HG03039 (cell line): ENCODE measurements around the gene CNTFR.

Experiments
- ATAC-seq: cut with Tn5 transposase; IDR thresholded peaks from one replicate; pipeline ENCODE4 v1.9.1; 2021; ENCODE audit warnings: mild to moderate bottlenecking, moderate library complexity; ENCODE audit not compliant: unreplicated experiment

The CNTFR gene

DNA sequence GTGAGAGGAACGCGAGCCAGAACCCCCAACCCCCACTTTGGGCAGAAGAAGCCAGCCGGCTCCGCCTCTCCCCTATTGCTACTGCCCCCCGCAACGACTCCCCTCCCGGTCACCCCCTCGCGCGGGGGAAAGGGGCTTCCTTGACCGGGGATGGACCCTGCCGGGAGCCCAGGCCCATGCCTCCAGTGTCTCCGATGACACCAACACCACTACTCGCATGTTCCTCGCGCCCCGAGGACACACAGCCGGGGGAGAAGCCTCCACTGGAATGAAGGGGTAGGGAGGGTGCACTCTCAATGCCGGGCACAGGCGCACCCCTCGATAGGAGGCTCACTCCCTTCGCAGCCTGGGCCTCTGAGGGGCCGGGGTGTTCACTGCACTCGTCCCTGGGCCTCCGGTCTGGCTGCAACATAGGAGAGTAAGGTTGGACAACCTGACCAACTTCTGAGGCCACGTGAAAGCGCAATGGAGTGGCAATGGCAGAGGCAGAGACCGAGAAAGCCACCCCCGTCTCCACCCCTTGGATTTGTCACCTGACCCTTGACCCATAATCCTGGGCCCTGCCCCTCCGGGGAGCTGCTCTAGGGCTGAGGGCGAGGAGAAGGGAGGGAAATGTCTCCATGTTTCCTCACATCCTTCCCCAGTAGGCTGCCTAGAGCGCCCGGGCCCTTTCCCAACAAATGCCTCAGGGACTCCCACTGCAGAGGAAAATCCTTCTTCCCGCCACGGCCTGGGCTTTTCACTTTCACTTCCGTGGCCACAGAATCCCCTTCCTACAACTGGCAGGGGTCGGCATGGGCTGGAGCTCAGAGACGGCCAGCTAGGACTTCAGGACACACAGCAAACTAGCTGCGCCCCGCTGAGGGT is 1.1 kb upstream of the CNTFR start:
- no peak for ATAC-seq

DNA sequence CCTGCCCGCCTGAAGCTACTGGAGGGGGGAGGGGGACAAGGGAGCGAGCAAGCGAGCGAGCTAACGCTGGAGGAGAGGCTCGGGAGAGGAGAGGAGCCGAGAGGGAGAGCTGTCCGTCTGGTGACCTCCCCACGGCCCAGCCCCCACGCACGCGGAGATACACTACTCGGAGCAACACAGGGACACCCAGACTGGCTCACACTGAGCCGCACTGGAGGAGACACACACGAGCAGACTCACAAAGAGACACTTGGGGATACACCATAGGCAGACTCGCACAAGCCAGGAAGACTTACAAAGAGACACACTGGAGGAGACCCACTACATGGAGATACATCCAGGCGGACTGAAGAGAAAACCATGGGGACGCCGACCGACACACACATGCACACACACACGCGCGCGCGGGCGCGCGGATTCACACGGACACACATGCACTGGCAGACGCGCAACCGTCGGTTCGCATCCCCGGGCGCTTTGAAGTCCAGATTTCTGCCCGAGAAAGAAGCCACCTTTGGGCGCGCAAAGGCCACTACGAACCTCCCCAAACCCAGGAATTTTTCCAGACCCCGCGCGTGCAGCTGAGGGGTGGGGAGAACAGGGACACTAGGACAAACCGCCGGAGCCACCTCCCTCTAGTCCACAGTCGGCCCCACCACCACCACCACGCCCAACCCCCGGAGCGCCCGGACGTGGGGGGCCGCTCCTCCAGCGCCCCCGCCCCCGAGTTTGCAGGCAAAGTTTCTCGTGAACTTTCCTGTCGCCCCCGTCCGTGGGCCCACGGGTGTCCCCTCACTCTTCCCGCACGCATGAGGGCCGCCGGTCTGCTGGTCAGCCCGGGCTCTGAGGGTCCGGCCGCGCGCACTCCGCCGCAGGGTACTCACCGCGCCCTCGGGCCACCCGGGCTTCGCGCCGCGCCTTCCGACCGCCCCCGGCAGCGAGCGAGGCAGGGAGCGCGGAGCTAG is 571 bp downstream of the CNTFR start:
- no peak for ATAC-seq

DNA sequence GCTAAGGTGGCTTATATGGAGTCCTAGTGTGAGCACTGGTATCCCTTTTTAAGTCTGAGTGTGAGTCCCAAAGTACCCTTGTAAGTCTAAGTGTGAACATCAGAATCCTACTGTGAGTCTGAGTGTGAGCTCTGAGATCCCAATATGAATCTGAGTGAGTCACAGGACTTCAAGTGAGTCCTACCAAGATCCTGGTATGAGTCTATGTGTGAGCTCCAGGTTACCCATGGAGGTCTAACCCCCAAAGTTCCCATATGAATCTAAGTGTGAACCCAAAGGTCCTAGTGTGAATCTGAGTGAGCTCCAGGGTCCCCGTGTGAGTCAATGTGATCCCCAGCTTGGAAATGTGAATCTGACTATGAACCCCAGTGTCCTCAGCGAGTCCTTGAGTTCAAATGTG is 2.3 kb downstream of the CNTFR start:
- ATAC-seq, result no peak

DNA sequence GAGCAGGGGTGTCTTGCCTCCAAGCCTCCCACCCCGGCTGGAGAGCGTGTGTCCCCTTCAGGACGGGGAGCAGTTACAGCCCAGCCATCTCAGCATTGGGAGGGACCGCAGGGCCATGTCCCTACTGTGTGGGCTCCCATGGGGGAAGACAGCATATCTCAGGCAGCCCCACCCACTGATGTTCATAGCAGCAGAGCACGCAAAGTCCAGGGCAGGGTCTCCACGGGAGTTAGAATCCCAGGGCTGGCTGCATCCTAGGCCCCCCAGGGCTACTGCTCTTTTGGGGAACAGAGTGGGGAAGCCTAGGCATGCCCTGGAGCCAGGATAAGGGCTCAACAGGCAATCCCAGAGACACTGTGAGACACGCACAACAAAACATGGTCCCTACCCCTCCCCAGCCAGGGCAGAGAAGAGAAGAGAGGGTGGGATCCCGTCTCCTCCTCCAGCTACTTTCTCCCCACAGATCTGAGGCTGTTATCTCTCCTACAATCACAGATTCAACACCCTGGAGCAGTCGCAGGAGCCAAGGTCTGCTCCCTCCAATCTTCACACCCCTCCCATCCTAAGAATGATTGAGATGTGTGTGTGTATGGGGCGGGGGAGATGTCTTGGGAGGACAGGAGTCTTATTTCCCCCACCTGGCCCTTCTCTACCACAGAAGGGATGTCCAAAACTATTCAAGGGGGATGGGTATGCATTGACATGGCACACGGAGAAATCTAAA is 3.4 kb downstream of the CNTFR start:
- ATAC-seq, result no peak

DNA sequence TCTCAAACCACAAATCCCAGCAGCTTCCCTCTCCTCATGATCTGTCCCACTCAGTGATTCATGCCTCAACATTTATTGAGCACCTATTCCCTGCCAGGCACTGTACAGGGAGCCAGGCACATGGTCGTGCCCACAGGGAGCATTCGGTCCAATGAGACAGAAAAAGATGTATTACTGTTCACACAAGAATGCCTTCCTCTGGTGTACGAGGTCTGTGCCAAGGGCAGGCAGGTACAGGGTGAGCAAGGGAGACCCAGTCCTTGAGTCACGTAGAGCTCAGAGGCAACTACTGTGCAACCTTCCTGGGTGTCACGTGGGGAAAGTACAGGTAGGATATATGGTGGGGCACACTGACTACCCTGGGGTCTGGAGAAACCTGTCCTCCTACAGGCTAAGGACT is 4.6 kb downstream of the CNTFR start:
- no peak for ATAC-seq

DNA sequence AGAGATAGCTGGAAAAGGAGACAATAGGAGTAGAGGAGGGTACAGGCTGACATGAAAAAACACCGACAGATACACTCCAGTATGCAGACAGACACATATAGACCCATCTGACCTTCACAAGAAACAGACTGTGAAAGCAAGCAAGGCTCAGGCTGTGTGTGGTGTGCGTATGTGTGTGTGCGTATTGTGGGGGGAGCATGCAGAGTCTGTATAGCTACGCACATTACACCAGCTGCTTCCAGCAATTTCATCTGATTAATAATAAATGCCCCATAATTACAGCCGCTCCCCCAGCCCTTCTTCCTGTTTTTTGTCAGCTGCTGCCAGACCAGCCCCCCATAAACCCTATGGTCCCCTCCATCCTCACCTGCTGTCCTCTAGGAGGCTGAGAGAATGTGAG is 6.7 kb downstream of the CNTFR start:
- no peak for ATAC-seq

DNA sequence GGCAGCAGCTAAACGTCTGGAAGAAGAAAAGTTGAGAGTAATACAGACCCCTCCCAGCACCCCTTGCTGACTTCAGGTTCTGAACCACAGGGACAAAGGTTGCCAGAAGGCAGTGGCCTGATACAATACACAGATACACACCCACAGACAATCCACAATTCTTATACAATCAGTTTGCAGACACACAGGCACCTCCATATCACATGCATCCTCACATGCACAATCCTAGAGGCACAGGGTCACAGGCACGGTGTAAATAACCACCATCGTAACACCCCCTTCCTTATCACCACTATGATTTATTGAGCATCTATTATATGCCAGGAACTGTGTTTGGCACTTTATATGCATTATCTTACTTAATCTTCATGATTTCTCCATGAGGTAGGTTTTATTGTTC is 8.2 kb downstream of the CNTFR start:
- ATAC-seq, result no peak

DNA sequence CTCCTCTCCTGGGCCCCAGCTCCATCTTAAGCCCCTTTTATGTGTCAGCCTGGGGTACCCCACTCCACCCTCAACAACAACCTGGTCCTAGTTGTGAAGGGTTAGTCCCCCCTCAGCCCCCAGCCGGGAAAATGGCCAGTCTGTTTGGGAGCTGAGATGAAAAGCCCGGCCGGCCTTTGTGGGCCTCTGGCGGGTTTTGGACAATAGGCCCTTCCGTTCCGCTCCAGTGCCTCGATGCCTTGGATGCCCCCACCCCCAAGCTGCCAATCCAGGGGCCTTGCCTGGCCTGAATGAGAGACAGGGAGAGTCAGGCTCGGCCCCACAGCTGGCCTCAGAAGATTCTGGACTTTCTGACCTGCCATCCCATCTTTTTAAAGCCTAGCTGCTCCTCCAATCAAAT is 9.2 kb downstream of the CNTFR start:
- ATAC-seq, result no peak

DNA sequence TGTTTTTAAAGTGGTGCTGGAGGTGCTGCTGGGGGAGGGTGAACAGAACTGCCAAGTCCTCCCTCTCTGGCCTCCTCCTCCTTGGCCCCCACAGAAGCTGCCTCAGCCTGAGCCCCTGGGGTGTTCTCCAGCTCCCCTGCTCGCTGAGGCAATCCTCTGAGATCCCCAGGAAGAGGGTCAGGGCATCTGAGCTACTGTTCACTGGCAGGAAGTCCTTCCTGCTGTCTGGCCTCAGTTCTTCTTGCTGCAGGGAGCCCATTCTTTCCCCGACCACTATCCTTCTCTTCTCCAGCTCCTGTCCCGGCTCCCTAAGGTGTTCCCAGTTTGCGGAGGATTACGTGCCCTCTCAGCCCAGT is 9.7 kb downstream of the CNTFR start:
- ATAC-seq, result no peak

DNA sequence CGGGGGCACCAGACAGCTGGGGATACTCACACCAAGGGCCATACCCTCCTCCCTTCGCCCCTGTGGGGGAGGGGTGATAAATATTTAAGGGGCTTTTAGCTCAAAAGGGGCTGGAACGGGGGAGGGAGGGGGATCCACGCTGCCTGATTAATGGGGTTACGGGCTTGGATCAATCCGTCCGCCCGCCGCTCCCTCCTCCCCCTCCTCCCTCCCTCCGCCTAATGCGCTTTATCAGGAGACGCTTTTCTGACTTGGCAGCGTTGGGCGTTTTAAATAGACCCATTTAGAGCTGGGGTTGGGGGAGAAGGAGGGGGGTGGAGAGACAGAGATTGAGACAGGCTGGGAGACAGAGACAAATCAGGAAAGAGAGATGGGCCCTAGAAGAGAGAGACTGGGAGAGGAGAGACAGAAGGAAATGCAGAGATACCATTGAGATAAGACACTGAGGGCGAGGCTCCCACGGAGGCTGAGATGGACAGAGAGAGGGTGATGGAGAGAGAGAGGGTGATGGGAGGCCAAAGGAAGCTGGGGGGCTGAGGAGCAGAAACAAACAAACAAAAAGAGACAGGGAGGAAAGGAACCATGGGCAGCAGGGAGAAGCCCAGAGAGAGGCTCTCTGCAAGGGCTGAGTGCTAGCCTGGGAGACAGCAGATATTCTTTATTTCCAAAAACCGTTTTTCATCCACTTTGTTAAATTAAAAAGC is 10.3 kb downstream of the CNTFR start:
- ATAC-seq, result no peak

DNA sequence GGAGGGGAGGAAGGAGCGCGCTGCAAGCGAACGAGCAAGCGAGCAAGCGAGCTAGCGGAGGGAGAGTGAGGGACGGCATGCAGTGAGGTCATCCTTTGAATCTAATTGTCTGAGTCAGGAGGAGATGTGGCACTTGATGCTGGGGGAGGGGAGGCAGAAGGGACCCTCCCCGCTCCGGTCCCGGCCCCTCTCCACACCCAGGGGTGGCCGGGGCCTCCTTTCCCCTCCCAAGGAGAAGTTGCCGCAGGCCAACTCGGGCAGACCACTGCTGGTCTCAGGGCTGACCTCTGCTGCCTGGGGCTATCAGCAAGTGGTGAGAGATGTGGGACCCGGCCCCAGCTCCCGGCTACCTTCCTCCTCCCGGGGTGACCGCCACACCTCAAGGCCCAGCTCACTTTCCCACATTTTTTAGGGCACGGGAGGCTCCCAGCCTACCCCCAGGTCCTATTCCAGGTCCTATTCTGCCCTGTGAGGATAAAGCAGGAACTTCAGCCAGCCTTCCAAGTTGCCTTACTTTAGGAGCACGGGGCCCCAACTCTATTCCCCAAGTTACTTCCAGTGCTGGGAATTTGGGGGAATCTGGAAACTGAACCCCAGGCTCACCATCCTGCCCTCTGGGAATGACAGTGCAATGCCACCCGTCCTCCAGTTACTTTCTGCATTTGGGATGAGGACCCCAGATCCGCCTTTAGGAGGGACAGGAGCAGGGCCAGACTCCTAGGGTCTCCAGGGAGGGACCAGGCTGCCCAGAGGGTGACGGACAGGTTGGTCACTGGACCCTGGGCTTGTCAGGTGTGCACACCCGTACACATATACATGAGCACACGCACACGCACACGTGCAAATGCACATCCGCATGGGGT is 11.1 kb downstream of the CNTFR start:
- no peak for ATAC-seq

DNA sequence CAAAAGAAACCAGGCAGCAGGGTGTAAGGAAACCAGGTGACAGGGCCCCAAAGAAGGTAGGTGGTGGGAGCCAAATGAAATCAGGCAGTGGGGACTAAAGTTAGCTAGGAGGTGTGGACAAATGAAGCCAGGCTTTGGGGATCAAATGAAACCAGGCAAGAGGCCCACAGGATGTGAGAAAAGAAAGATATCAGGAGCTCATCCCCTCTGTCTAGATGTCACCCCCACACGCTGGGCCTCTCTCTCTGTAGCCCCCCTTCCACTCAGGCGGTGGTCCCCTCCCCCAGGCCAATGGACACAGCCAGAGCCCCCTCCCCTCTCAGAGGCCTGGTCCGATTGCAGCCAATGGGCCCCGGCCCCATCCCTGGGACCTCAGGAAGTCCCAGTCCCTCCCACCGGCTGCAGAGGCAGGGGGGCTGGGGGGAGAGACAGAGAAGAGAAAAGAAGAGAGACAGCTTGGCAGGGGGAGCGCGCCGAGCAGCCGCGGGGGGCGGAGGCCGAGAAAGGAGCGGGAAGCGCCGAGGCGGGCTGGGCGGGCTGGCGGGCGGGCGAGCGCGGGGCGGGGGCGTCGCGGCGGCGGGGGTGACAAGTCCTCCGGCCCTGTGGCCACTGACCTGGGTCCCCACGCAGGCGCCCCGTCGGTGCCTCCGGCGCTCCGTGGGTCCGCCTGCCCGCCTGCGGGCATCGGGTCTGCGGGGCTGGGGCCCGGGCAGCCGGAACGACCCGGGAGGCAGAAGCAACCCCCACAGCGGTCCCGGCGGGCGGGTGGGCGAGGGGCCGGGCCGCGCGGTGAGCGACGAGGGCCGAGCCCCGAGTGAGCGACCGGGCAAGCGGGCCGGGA is 11.9 kb downstream of the CNTFR start:
- no peak for ATAC-seq

DNA sequence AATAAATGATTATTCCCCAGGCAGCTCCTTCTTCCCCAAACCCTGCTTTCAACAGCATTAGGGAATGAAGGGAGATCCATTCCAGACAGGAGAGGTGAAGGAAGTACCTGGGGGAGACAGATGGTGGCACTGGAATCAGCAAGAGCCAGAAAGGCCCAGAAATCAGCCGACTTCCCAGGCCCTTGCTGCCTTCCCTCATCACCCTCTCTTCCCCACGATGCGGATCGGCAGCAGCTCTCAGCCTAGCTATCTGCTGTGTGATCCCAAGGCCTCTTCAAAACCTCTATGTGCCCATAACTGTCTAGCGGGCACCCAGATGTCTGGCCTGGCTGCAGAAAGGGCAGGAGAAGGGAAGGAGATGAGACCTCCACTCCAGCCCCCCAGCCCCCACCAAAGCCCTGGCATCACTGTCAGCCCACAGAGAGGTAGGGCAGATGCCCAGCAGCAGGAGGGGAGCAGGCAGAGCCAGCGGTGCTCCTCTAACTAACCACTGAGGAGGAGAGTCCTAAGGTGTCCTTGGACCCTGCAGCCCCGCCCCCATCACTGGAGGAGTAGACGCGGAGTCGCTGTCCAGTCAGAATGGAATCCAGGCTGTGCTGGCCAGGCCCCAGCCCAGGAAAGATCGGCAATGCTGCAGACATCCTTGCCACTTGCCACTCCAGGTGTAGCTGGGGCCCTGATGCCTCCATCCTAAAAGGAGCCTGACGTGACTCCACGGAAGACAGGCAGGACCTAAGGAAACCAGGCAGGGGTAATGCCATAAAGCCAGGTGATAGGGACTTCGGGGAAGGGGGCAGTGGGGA is 12.7 kb downstream of the CNTFR start:
- ATAC-seq, result no peak

DNA sequence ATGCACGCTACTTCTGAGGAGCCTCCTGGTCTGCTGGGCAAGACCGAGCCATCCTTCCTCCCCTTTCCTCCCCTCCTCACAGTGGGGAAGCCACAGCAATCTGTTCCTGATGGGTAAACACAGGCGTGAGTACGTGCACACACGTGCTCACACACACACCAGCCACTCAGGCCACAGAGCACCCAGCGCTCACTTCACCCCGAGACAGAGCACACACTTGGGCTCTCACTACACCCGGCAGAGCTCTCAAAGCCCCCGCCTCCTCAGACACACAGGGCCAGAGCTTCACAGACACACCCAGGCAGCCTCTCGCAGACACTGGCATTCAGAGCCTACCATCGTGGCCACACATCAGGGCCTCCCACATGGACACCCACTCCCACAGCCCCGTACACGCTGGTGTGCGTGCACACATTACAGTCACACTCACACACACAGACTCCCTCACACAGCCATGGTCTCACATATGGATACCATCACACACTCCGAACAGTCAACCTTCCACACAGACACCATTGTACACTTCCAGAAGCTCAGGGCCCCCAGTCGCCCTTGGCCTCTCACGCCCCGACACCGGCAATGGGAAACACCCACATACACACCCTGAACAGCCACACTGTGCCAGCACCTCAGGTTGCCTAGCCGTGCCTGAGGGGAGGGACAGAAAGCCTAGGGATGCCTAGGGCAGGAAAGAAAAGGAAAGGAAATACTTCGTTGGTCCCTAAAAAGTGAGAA is 13.5 kb downstream of the CNTFR start:
- ATAC-seq, result no peak

DNA sequence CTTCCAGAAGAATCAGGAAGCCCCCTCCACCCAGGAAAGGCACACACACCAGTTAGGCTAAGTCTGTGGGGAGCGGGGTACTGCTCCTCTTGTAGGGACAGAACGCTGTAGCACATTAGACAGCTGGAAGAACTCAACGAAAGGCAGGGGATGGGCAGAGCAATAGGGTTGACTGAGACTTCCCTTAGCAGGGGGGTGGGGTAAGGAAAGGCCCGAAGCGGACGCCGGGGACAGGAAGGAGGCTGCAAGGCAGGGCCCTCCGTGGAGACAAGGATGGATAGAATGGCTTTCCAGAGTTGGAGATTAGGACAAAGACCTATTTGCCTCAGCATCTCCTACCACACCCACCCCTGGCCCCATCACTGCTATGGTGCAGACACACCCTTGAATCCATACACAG is 14.3 kb downstream of the CNTFR start:
- ATAC-seq, result no peak

DNA sequence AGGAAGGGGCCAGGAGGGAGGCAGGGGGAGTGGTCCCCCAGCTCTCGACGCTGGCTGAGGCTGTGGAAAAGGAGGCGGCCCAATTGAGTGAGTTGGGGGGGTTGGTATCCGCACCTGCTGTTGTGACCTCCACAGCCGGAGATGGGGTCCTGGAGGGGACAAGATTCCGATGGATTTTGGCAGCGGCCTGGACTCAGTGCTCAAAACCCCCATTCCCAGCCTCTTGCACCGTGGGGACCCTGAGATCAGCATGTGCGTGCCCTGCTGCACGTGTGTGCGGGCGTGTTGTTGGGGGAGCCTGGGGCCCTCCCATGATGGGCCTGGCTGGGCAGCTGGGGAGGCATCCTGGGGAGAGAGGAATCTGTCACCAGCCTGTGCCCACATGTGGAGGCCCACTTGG is 15.0 kb downstream of the CNTFR start:
- no peak for ATAC-seq

DNA sequence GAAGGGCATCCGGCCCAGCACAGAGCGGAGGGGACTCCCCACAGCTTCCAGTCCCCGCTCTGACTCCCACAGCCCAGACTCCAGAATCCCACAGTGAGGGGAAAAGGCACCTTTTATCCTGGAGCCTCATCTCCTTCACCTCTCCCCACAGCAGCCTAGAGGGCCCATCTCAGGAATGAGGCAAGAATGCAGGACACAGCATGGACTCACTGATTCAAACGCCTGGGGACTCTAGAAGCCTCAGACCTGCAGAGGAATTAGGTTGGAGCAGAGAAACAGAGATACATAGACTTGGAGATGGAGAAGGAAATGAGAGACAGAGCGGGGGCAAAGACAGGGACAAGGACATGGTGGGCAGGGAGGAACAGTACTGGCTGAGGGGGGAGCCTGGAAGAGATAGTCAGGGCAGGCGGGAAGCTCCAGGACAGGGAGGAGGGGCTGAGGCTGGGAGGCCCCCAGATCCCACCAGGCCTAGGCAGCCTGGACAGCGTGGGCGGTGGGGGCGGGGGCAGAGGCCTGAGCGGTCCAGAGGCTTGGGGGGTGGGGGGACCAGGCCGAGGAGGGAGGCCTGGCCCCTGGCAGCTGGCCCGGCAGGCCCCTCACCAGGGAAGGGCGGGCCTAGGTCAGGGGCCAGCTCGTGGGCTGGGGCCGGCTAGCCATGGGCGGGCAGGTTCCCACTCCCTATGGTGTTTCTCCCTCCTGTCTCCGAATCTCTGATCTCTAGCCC is 15.8 kb downstream of the CNTFR start:
- ATAC-seq, result no peak
